ENCODE data around the gene RYR2. TPM values are rescaled to one million over a fixed set of nuclear protein-coding genes. Genes with fewer than 3 reads are reported as not detected.

The RYR2 gene
- polyA plus RNA-seq, 2 of the 4 experiments (the other 2 are of a cell fraction), result 0.06 TPM; not detected in 1

GRCh38 chr1:237858992-237859391 lies 817.0 kb downstream of the RYR2 start:
- ATAC-seq (no peak), DNase-seq (ENCODE audit: low read depth in 1 of 2, low spot score in 1 of 2) (no peak), FAIRE-seq (no peak)
- 30% methylated on average over 4 of the region's 4 CpGs for WGBS (ENCODE audit: missing lambda C conversion rate)
- no peaks in the 10 kb centered on the region for H3K4me1 ChIP-seq
- no peak overlapping the region for H3K4me3 ChIP-seq
- POLR2A ChIA-PET, result no interaction called here
- no peak overlapping the region for H3K4me2 ChIP-seq
- no peak overlapping the region for H3K27ac ChIP-seq
- H3K9me3 ChIP-seq, result no peaks in the 10 kb centered on the region
- no peak for TF ChIP-seq RFX5 (IDR thresholded peaks at IDR 0.05)
- no peak for TF ChIP-seq ATOH8 (CRISPR knock-in tag; IDR thresholded peaks at IDR 0.05; ENCODE audit: low read depth)
- TF ChIP-seq JUN (IDR thresholded peaks at IDR 0.05), result no peak
- TF ChIP-seq NPAS2 (CRISPR knock-in tag; IDR thresholded peaks at IDR 0.05; ENCODE audit: borderline replicate concordance), result no peak
- no peak for TF ChIP-seq NR3C1 (IDR thresholded peaks at IDR 0.05)
- TF ChIP-seq HMGXB4 (CRISPR knock-in tag; IDR thresholded peaks at IDR 0.05; ENCODE audit: borderline replicate concordance), result no peak
- no peak for TF ChIP-seq ESRRA (IDR thresholded peaks at IDR 0.05; ENCODE audit: borderline replicate concordance, low read length)
- no peak for TF ChIP-seq CHD4 (IDR thresholded peaks at IDR 0.05; ENCODE audit: borderline replicate concordance)
- no peak for TF ChIP-seq TFCP2L1 (CRISPR knock-in tag; IDR thresholded peaks at IDR 0.05)
- CTCF ChIA-PET, result interaction anchor here (1.3 to 1.4 kb wide), 2 partner anchors 8 to 52 kb away, joined by 5 to 6 read pairs; no protein-coding TSS in a partner anchor

GRCh38 chr1:237861944-237862343 lies 820.0 kb downstream of the RYR2 start:
- H3K4me3 ChIP-seq, result no peak overlapping the region
- H3K4me2 ChIP-seq, result no peak overlapping the region
- no peaks in the 10 kb centered on the region for H3K4me1 ChIP-seq
- WGBS (ENCODE audit: missing lambda C conversion rate), result 49% methylated on average over 8 of the region's 8 CpGs
- H3K9me3 ChIP-seq, result no peaks in the 10 kb centered on the region
- ChIA-PET POLR2A (no interaction called here), CTCF (interaction anchor here (1.1 to 3.5 kb wide), 2 partner anchors 78 to 92 kb away, joined by 4 to 23 read pairs; no protein-coding TSS in a partner anchor)
- no peak overlapping the region for H3K27ac ChIP-seq
- ATAC-seq, result no peak
- DNase-seq (ENCODE audit: low read depth in 1 of 2, low spot score in 1 of 2), result no peak
- FAIRE-seq, result no peak
- no peak for TF ChIP-seq MAZ (IDR thresholded peaks at IDR 0.05; ENCODE audit: borderline replicate concordance, low read depth, low read length)
- TF ChIP-seq CBX8 (IDR thresholded peaks at IDR 0.05), result no peak
- TF ChIP-seq HDAC2 (IDR thresholded peaks at IDR 0.05), result no peak
- TF ChIP-seq HOXB13 (CRISPR knock-in tag; IDR thresholded peaks at IDR 0.05; ENCODE audit: low read depth), result no peak
- TF ChIP-seq CBX2 (IDR thresholded peaks at IDR 0.05; ENCODE audit: borderline replicate concordance, low read depth), result no peak

- WGBS (ENCODE audit: missing lambda C conversion rate), result 12% methylated on average over 2 of the region's 2 CpGs
- H3K27ac ChIP-seq, result no peak overlapping the region
- no peaks in the 10 kb centered on the region for H3K9me3 ChIP-seq
- DNase-seq (ENCODE audit: low read depth in 1 of 2, low spot score in 1 of 2), result no peak
- H3K4me2 ChIP-seq, result no peak overlapping the region
- no peak for ATAC-seq
- CTCF ChIA-PET, result interaction anchor here (0.9 to 3.5 kb wide), 12 partner anchors 8 to 1084 kb away, joined by 3 to 49 read pairs (median 4); no protein-coding TSS in a partner anchor
- no peak overlapping the region for H3K4me3 ChIP-seq
- POLR2A ChIA-PET, result no interaction called here
- FAIRE-seq, result no peak
- H3K4me1 ChIP-seq, result no peaks in the 10 kb centered on the region
- no peak for TF ChIP-seq HDAC2 (IDR thresholded peaks at IDR 0.05)
- no peak for TF ChIP-seq KDM5A (IDR thresholded peaks at IDR 0.05)
- TF ChIP-seq PHF8 (IDR thresholded peaks at IDR 0.05; ENCODE audit: borderline replicate concordance, low read depth), result no peak
- TF ChIP-seq RAD21 (conservative IDR thresholded peaks at IDR 0.05 in 1 of 2, IDR thresholded peaks at IDR 0.05 in 1 of 2), result no peak
These were observed 821.2 kb downstream of the RYR2 start for GRCh38 chr1:237863234-237863633.

Measured in A549 (cell line).